Astrocyte of the cerebellum (primary cell): Measurements from ENCODE around the gene C7orf33.
"Not testable (repeated sequence)": the region's sequence is repeated elsewhere in the genome, so short reads cannot be mapped to it uniquely, and the experiment has no call there.

Experiments
- DNase-seq: peaks from one replicate; pipeline ENCODE4 v3.0.0-alpha.2; 2011; ENCODE audit warnings: low read depth
- H3K4me3 ChIP-seq: 2 replicates; pipeline ENCODE4 v1.5.1; 2011; ENCODE audit warnings: mild to moderate bottlenecking, low read depth, low read length, moderate library complexity
- in situ Hi-C: cut with HindIII; loops from 2 replicates; pipeline ENCODE4 v1.10.0; 2017; ENCODE audit warnings: low sequenced_read_pairs
- TF ChIP-seq, protein P1 (sequence below): IDR thresholded peaks from 2 replicates; pipeline ENCODE4 v1.5.1; 2012; ENCODE audit warnings: low read length, low read depth, moderate library complexity, mild to moderate bottlenecking; ENCODE audit errors: missing control alignments

Gene C7orf33

DNA sequence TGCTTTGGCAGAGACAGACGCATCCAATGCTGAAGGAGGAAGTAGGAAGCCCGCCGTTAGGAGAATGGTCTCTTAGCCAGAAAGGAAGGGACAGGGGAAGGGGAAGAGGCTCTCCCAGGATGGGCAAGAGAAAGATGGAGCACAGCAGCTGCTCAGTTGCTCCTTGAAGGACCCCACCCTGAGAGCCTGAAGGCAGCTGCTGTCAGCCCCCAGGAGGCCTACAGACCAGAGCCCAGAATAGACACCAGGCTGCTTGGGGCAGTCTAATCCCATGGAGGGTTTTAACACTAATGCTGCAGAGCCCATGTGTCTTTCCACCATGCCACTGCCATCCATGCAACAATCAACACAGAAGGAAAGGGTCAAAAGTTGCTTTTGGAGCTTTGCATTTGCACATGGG, 3.5 kb upstream of the C7orf33 start:
- H3K4me3 ChIP-seq = no peak overlapping the region
- in situ Hi-C loops = loop anchor here (25.0 kb wide), 1 partner anchor 375 kb away; no protein-coding TSS in a partner anchor
- TF ChIP-seq, protein P1, sequence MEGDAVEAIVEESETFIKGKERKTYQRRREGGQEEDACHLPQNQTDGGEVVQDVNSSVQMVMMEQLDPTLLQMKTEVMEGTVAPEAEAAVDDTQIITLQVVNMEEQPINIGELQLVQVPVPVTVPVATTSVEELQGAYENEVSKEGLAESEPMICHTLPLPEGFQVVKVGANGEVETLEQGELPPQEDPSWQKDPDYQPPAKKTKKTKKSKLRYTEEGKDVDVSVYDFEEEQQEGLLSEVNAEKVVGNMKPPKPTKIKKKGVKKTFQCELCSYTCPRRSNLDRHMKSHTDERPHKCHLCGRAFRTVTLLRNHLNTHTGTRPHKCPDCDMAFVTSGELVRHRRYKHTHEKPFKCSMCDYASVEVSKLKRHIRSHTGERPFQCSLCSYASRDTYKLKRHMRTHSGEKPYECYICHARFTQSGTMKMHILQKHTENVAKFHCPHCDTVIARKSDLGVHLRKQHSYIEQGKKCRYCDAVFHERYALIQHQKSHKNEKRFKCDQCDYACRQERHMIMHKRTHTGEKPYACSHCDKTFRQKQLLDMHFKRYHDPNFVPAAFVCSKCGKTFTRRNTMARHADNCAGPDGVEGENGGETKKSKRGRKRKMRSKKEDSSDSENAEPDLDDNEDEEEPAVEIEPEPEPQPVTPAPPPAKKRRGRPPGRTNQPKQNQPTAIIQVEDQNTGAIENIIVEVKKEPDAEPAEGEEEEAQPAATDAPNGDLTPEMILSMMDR = no peak
- DNase-seq = no peak

DNA sequence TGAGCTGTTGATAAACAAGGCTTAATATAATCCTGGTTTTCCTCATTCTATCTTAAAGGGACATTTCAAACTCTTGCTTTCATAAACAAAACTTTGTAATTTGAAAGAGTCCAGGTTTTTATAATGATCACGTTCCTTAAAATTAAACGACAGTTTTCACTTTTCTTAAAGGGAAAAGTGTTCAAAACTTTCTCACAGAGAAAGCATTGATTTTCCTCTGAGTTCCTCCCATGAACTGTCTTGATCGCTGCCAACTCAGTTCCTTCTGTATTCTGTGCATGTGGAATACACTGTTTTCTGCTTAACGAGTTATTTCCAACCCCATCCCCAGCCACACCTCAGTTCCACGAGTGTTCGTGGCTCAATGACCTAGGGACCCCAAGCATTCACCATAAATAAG, 2.4 kb upstream of the C7orf33 start:
- in situ Hi-C loops = loop anchor here (25.0 kb wide), 1 partner anchor 374 kb away; no protein-coding TSS in a partner anchor
- TF ChIP-seq, protein P1 = no peak
- no peak for DNase-seq
- no peak overlapping the region for H3K4me3 ChIP-seq

- DNase-seq = no peak
- H3K4me3 ChIP-seq = no peak overlapping the region
- in situ Hi-C loops = loop anchor here (25.0 kb wide), 1 partner anchor 374 kb away; no protein-coding TSS in a partner anchor
- TF ChIP-seq, protein P1 = no peak
Observed at GRCh38 chr7:148588670-148589131, 1.9 kb upstream of the C7orf33 start.

GRCh38 chr7:148589640-148590039, 926 bp upstream of the C7orf33 start:
- DNase-seq = no peak
- H3K4me3 ChIP-seq = no peak overlapping the region

DNA sequence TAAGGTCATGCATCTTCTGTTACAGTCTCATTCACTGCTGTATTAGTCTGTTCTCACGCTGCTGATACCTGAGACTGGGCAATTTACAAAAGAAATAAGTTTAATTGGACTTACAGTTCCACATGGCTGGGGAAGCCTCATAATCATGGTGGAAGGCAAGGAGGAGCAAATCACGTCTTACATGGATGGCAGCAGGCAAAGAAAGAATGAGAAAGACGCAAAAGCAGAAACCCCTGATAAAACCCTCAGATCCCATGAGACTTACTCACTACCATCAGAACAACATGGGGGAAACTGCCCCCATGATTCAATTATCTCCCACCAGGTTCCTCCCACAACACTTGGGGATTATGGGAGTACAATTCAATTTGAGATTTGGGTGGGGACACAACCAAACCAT, 5.8 kb downstream of the C7orf33 start:
- H3K4me3 ChIP-seq, DNase-seq: not testable (repeated sequence)
- in situ Hi-C loops = loop anchor here (25.0 kb wide), 1 partner anchor 366 kb away; no protein-coding TSS in a partner anchor

More at GRCh38 chr7:148589640-148590039, 926 bp upstream of the C7orf33 start:
- in situ Hi-C loops = loop anchor here (25.0 kb wide), 1 partner anchor 373 kb away; no protein-coding TSS in a partner anchor
- TF ChIP-seq, protein P1 = no peak

DNA sequence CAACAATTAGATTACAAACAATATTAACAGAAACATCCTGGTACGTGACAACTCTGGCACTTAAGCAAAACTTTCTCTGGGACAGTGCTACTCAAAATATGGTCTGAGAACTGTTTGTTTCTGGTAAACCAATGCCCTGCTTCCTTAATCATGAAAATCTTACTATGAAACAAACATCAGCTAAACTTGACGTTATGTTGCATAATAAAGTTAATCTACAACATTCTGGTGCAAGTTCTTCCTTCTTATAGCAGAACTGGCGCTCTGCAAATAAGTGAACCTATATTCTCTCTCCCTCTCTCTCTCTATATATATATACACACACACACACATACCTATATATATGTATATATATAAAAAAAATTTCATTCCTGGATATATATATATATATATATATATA, 7.8 kb downstream of the C7orf33 start:
- no peak for DNase-seq
- no peak overlapping the region for H3K4me3 ChIP-seq
- TF ChIP-seq, protein P1 = no peak
- in situ Hi-C loops = loop anchor here (25.0 kb wide), 1 partner anchor 364 kb away; no protein-coding TSS in a partner anchor

GRCh38 chr7:148605350-148605749, 14.8 kb downstream of the C7orf33 start:
- DNase-seq = no peak
- TF ChIP-seq, protein P1 = no peak
- no peak overlapping the region for H3K4me3 ChIP-seq
- in situ Hi-C loops = no loop called here
